GM18868 (cell line): Measurements from ENCODE around the gene RTF1.

ENCODE experiments used
- ATAC-seq: cut with Tn5 transposase; IDR thresholded peaks from one replicate; pipeline ENCODE4 v1.9.1; 2021; ENCODE audit warnings: mild to moderate bottlenecking, moderate library complexity; ENCODE audit not compliant: unreplicated experiment

RTF1 gene

GRCh38 chr15:41502795-41503668, 86.1 kb downstream of the RTF1 start:
- no peak for ATAC-seq

- no peak for ATAC-seq
Measured at GRCh38 chr15:41503669-41504010, 86.7 kb downstream of the RTF1 start.

DNA sequence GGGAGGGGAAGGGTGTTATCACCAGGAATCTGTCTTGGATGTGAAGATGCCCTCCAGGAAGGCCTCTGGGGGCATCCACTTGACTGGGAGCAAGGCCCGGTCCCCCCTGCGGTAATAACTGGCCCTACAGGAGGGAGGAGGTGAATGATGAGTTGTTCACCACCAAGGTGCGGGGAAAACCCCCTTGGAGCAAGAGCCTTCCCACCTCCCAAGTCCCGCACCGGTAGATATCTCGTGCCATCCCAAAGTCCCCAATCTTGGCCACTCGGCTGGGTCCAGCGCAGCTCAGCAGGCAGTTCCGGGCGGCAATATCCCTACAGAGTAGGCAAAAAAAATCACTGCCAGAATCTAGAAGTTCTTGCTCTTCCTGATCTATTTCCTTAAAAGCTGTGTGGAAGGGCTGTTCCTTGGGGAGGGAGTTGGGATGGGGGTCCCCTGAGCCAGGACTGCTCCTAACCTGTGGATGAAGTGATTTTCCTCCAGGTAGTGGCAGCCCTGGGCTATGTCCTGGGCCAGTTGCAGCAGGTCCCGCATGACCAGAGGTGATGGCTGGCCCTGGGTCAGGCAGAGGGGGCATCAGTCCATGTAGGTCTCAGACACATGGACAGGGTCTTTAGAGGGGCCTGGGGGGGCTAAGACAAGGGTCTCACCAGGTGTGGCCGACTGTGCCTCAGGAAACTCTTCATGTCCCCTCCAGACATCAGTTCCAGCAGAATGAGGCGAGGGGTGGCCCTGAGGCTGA, 88.0 kb downstream of the RTF1 start:
- ATAC-seq = no peak

DNA sequence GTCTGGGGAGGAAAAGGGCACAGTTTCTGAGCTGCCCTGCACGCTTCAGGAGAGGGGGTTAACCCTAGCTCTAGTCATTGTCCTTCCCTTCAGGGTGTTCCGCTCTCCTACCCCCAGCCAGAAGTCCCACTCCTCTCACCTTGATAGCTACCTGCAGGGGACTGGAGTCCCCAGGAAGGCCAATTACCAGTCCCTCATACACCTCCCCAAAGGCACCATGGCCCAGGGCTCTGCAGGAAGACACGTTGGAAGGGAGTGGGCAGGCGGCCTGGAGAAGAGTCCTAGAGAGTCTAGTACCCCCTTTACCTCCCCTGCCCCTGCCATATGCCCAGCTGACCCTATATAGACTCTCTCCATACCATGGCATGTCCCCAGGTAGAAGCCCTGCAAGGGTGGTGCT, 88.9 kb downstream of the RTF1 start:
- ATAC-seq = no peak

DNA sequence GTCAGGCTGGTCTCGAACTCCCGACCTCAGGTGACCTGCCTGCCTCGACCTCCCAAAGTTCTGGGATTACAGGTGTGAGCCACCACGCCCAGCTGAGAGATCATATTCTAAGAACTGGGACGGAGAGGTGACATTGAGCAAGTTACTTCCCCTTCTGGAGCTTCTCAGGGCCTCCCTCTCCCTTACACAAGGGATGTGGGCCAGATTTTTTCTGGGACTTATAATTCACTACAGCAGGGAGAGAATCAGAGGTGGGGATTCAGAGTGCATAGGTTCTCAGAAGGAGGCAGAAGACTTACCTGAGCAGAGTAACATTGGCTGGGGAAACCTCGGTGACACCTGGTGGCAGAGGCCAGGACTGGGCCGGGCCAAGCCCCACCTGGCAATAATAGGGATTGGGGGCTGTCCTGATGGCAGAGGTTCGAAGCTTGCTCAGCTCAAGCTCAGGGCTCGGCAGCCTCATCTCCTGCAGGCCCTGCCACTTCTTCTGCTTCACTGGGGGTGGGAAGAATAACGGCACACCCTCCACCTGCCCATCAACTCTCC, 90.0 kb downstream of the RTF1 start:
- ATAC-seq = no peak

DNA sequence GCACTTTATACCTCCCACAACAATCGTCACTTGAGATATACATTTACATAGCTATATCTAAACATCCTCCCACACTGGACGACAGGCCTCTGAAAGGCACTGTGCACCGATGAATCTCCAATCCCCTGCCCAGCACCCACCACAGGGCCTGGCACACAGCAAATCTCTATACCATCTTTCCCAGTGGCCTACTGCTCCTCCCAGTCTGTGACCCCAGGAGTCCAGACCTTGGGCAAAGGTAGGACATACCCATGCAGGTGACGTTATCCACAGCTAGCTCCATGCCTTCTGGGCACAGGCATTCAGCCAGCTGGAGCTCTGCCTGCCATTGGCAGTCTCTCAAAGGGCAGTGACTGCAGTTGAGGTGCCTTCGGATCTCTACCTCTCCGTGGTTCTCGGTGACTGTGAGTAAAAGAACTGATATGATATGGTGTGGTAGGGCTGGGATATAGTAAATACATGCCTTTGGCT, 91.0 kb downstream of the RTF1 start:
- no peak for ATAC-seq

DNA sequence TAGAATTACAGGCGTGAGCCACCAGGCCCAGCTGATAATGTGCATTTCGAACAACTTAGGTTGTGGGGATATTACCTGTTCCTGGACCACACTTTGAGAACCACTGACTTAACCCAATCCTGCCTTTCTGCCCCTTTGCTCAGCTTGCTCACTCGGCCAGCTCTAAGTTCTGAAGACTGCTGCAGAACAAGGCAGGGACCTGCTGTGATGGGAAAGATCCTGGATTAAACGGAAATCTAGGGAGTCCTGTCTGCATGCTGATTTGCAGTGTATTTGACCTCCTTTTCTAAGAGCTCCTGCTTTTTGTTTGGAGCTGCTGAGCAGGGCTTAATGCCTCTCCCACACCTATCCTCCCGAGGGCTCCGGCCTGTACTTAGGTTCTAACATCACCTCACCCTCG, 93.8 kb downstream of the RTF1 start:
- ATAC-seq = no peak

- no peak for ATAC-seq
Measured at GRCh38 chr15:41511331-41511898, 94.5 kb downstream of the RTF1 start.

DNA sequence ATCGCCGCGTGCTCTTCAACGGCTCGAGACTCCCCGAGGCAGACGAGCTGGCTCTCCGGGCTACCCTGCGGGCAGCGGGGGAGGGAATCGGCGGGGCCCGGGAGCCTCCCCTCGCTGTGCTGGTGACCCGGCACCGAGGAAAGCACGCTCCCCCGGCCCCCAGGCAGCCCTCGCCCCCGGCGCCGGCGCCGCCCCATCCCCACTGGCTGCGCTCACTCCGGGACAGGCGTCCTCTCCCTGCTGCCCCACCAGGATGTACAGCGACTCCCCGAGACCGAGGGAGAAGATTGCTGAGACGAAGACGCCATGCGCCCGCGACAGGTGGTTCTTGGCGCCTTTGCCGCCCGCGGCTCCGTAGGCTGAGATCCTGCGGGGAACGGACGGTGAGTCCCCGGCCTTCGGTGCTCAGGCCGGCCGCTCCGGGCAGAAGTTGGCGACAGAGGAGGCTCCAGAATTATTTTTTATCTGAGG, 95.0 kb downstream of the RTF1 start:
- no peak for ATAC-seq

DNA sequence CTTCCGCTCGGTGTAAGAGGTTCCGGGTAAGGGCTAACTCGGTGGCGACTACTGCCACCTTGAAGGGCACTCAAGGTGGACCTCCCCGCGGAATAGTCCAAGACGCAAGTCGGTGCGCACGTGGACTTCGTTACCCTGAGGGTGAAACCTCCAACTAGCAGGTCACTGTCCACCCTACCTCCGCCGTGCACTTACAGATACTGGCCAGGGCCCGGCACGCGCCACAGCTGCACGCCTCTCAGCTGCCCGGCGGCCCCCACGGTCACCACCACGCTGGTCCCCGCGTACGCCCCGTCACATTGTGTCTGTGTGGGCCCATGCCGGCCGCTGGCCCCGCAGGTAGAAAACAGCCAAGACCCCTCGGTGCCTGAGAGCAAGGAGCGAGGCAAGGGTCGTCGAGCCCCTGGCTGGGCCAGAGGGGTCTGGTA, 95.6 kb downstream of the RTF1 start:
- ATAC-seq = no peak

DNA sequence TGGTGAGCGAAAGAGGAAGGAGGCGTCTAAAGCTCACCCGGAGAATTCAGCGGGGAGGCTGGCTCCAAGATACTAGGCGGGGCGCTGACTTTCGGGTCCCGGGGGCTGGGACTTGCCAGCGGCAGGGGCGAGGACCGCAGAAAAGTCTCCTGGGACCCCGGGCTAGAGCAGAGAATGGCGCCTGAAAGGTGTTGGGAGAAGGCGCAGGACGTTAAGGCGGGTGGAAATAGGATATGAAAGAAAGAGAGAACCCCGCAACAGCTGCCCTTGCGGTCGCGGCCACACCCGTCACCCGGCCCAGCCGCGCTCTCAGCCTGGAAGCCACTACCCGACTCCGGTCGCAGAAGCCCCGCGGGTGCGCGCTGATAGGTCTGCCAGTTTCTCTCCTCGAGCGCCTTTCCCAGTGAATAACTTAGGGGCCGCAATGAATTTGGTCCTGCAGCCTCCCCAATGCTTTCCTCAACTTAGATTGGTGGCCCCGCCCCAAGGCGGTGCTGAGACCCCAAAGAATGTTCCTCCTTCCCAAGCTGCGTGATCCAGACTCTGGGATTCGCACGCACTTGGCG, 96.1 kb downstream of the RTF1 start:
- no peak for ATAC-seq

GRCh38 chr15:41513506-41514227, 96.8 kb downstream of the RTF1 start, which contains the start of gene LTK:
Gene LTK (minus strand): TSS chr15:41513827. CDS start chr15:41513709, 118 bp downstream.
- ATAC-seq = no peak

- no peak for ATAC-seq
Measured at GRCh38 chr15:41517895-41518449, 101.1 kb downstream of the RTF1 start.

GRCh38 chr15:41520636-41521035, 103.7 kb downstream of the RTF1 start:
- ATAC-seq = no peak

- ATAC-seq = no peak
Measured at GRCh38 chr15:41521614-41522013, 104.7 kb downstream of the RTF1 start.

- ATAC-seq = no peak
Measured at GRCh38 chr15:41523097-41523496, 106.2 kb downstream of the RTF1 start.

- ATAC-seq = no peak
Measured at GRCh38 chr15:41530363-41530956, 113.6 kb downstream of the RTF1 start.
